Large intestine (tissue), 3 donors: ENCODE measurements around the gene PRDM16. TPM values are rescaled to one million over a fixed set of nuclear protein-coding genes. Genes with fewer than 3 reads are reported as not detected.

Experiments used
- DNase-seq, 2 donors: peaks; one replicate each; pipeline versions ENCODE4 v3.0.0 to v3.0.0-alpha.2; 2013
- H3K27ac ChIP-seq: one replicate; pipeline ENCODE4 v1.5.1; 2013; ENCODE audit warnings: low read length
- H3K27me3 ChIP-seq: 2 replicates; pipeline ENCODE4 v1.6.1; 2013; ENCODE audit warnings: low read length; ENCODE audit not compliant: control insufficient read depth, insufficient read depth
- H3K36me3 ChIP-seq: 2 replicates; pipeline ENCODE4 v1.6.1; 2013; ENCODE audit warnings: low read length; ENCODE audit not compliant: control insufficient read depth, insufficient read depth
- H3K4me1 ChIP-seq: one replicate; pipeline ENCODE4 v1.6.1; 2013; ENCODE audit warnings: low read length; ENCODE audit not compliant: control insufficient read depth, insufficient read depth
- H3K4me3 ChIP-seq: one replicate; pipeline ENCODE4 v1.5.1; 2013; ENCODE audit warnings: low read length
- H3K9me3 ChIP-seq: one replicate; pipeline ENCODE4 v1.6.1; 2013; ENCODE audit warnings: mild to moderate bottlenecking, low read depth, low read length, moderate library complexity; ENCODE audit not compliant: control insufficient read depth
- WGBS: methylation state at CpG from one replicate; pipeline ENCODE4 v1.1.5; 2013; ENCODE audit warnings: low lambda C conversion rate; ENCODE audit not compliant: insufficient coverage; 5-methylcytosine and 5-hydroxymethylcytosine counted together
- polyA plus RNA-seq: library from polyadenylated mRNA; unstranded; fragments of 120-200 nt; gene quantifications from one replicate; pipeline ENCODE4 v1.2.1, GENCODE V29; 2013

The PRDM16 gene
- polyA plus RNA-seq, 1 donor, result 20.6 TPM

DNA sequence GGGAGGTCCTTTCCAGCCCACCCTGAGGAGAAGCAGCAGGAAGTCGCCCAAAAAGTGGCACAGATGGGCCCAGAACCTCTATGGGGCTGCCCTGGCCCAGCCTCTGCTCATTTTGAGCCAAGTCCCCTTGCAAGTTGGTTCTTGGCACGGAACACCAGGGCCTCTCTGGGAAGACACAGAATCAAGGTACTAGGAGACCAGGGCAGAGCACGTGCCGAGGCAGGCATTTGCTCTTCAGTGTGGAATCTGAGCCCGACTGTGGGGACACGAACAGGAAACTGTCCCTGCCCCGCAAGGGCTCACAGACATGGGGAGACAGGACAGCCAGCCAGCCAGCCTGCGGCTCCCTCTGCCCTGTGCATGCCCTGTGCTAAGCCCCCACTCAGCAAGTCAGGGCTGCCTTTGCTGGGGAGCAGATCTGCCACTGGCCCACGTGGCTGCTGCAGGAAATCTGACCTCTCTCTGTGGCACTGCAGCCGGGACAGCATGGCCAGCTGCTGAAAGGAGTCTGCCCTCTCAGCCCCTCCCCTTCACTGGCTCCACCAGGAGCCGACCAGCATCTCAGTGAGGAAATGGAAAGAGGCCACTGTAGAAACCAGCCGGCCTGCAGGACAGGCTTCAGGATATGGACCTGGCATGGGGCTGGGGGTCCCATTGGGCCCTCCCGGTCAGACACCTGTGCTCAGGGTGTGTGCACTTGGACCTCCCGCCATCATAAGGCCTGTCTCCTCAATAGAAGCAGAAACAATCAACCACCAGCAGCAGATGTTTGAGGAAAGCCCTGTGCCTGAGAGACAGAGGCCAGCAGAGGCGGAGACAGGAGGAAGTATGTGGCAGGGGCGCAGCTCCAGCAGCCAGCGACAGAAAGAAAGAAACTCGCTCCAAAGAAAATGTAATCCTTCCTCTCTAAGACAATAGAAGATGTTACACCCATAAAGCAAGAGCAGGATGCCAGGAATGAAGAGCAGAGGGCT is 389.2 kb downstream of the PRDM16 start:
- H3K9me3 ChIP-seq, result no peaks in the 10 kb centered on the region
- peaks cover 81% of the 10 kb centered on the region for H3K4me1 ChIP-seq
- 40% methylated on average over 1 of the region's 18 CpGs for WGBS
- H3K4me3 ChIP-seq, result no peak overlapping the region
- peak in 1 of 2 donors; percentile 47 for DNase-seq
- H3K36me3 ChIP-seq, result peaks cover 4% of the 10 kb centered on the region
- H3K27ac ChIP-seq, result peak overlapping the region; percentile 99
- peaks cover 4% of the 10 kb centered on the region for H3K27me3 ChIP-seq

DNA sequence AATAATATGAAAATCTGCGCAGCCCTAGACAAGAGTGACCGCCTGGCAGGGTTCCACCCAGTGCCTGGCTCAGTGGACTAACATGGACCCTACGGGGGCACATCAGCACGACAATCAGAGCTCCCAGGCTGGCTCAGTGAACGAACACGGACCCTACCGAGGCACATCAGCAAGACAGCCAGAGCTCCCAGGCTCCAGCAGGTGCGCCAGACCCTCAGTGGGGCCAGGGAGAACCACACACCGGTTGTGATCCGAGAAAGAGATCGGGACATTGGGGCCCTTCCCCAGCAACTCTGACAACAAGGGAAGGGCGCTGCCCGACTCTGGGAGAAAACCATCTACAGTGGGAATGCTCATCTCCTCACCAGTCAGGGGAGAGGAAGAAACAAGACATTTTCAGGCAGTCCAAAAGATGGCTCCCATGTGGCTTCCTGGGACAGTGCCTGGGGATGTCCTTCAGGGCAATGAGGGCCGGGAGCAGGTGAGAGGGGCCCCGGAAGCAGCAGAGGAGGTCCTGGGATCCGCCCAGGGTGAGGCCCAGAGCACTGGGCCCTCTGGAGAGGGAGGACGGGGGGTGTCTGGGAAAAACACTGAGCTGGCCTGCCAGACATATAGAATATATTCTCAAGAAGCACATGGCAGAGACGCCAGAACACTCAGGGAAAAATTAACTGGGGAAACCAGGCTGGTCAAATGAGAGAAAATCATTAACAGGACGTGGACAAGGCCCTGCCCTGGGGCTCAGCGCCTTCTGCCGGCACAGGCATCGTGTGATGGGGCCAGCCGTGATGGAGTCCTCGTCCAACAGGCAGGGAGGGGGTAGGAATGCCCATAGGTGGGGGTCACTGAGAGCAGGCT is 390.3 kb downstream of the PRDM16 start:
- H3K4me1 ChIP-seq, result peaks cover 71% of the 10 kb centered on the region
- H3K36me3 ChIP-seq, result peaks cover 12% of the 10 kb centered on the region
- peak in 1 of 2 donors; percentile 75 for DNase-seq
- H3K4me3 ChIP-seq, result no peak overlapping the region
- H3K27ac ChIP-seq, result peak overlapping the region; percentile 99
- 17% methylated on average over 1 of the region's 24 CpGs for WGBS
- H3K27me3 ChIP-seq, result no peaks in the 10 kb centered on the region
- H3K9me3 ChIP-seq, result no peaks in the 10 kb centered on the region

DNA sequence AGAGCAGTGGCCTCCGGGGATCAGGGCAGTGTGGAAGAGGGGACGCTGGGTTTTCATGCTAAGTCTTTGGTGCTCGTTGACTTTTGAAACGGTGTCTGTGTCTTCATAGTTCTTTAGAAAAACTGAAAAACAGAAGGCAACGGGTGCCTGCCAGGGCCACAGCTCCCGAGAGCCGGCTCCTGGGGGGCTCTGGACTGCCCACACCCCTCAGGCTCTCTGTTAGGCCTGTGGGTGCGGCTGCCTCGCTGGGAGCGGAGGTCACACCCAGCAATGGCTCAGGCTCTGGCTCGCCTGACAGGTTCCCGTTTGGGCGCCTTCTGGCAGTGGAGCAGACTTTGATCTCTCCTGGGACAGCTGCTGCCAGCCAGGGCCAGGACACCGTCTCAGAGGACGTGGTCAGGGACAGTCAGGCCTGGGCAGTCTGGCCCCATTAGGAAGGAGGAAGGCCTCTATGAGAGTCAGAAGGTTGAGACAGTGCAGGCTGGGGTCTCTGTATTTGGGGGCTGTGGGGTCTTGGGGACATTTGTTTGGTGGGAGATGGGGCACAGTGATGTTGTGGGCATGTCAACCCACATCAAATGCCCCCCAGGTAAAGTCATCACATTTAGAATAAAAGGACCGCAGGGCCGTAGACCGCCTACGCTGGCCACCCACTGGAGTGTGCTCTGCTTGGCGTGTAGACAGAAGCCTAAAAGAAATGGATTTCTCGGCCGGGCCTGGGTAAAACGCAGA is 391.1 kb downstream of the PRDM16 start:
- peak; percentile 90 to 95 for DNase-seq
- Histone ChIP-seq H3K4me3 (no peak overlapping the region), H3K27ac (peak overlapping the region; percentile 99), H3K9me3 (no peaks in the 10 kb centered on the region), H3K4me1 (peaks cover 71% of the 10 kb centered on the region), H3K36me3 (peaks cover 16% of the 10 kb centered on the region), H3K27me3 (no peaks in the 10 kb centered on the region)
- no CpG with 5 or more reads among the region's 23 CpGs for WGBS

DNA sequence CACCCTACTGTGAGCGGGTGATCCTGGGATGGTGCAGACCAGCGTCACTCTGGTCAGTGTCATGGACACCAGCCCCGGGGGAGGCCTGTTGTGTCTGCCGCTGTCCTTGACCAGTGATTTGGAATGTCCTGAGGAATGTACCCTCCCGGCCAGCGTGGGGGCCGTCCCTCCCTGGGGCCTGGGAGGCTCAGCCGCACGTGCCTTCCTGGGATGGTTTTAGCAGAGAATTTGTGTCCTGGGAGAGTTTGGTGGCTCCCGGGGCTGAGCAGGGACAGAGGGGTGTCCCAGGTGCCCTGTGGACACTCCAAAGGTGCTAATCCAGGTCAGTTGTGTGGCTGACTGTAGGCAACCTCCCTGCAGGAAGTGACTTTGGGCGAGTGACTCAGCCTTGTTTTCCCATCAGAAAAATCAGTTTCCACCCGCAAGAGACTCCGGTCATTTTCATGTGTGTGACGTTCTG is 391.7 kb downstream of the PRDM16 start:
- Histone ChIP-seq H3K9me3 (no peaks in the 10 kb centered on the region), H3K4me3 (no peak overlapping the region), H3K27me3 (no peaks in the 10 kb centered on the region), H3K36me3 (peaks cover 17% of the 10 kb centered on the region), H3K27ac (peak overlapping the region; percentile 99), H3K4me1 (peaks cover 65% of the 10 kb centered on the region)
- no CpG with 5 or more reads among the region's 14 CpGs for WGBS
- DNase-seq, result peak in 1 of 2 donors; percentile 58

DNA sequence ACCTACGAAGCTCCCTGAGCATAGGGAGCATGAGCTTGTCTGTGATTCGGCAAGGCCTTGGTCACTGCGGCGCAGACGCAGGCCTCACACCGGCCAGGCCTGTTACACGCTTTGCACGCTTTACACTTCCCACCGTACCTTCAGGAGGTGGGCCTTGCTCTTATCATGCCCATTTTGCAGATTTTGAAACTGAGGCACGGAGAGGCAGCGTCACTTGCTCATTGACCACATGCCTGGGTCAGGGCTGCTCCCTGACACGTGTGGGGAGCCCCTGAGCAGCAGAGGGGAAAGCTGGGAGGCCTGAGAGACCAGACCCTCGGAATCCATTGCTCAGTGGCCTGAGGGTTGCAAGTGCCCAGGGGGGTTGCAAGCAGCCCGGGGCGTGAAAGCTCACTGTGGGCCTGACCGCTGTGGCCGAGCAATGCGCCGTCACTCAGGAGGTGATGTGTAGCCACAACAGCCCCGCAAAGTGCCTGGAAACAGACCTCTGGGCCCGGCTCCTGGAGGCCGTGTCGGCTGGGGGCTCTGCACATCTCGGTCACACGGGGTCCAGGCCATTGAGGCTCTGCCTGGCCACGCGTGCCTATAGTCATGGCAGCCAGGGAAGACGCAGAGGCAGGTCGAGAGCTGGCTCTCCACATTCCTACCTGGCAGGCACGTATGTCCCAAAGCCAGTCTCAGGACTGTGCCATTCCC is 392.4 kb downstream of the PRDM16 start:
- Histone ChIP-seq H3K4me3 (no peak overlapping the region), H3K36me3 (peaks cover 20% of the 10 kb centered on the region), H3K27ac (peak overlapping the region; percentile 99), H3K9me3 (no peaks in the 10 kb centered on the region), H3K27me3 (no peaks in the 10 kb centered on the region), H3K4me1 (peaks cover 58% of the 10 kb centered on the region)
- DNase-seq, result no peak
- WGBS, result no CpG with 5 or more reads among the region's 30 CpGs

DNA sequence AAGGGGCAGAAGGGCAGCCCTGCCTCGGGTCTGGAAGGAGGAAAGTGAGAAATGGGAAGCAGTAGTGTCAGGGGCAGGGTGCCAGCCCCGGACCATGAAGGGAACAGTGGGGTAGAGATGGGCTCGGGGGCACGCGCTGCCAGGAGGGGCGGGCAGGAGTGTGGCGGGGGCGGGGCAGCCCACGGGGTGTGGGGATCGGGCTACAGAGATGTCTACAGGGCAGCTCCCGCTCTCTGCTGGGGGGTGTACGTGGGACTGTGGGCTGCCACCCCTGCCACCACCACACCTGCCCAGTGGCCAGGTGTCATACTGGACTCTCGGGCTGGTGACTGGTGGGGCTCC is 392.9 kb downstream of the PRDM16 start:
- Histone ChIP-seq H3K4me3 (no peak overlapping the region), H3K27ac (no peak overlapping the region), H3K36me3 (peaks cover 25% of the 10 kb centered on the region), H3K9me3 (no peaks in the 10 kb centered on the region), H3K4me1 (peaks cover 53% of the 10 kb centered on the region), H3K27me3 (no peaks in the 10 kb centered on the region)
- DNase-seq, result no peak
- no CpG with 5 or more reads among the region's 13 CpGs for WGBS

DNA sequence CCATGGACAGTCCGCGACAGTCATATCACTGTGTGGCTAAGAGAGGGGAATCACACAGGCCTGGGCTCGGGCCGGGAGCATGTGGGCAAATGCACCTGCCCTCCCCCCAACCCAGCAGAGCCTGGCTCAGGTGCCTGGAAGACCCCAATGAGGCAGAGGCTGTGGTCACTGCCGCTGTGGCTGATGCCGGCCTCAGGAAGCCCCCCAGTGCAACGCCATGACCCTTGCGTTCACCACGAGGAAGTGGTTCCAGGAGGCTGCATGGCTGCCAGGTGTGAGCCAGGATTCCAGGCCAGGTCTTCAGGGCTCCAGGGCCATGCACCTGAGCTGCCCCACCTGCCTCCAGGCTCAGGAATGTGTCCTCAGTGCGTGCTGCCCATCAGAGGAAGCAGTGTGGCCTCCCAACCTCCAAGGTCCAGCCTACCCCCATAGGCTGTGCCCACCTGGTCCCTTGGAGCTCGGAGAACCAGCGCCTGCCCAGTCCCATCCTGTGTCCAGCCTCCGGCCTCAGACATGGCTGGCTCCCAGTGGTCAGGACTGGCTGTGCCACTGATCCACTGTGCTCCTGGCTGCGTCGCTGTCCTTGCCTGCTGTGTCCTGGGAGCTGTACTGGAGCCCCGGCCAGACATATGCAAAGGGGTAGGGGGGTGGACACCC is 393.5 kb downstream of the PRDM16 start:
- peaks cover 47% of the 10 kb centered on the region for H3K4me1 ChIP-seq
- no peaks in the 10 kb centered on the region for H3K9me3 ChIP-seq
- no CpG with 5 or more reads among the region's 16 CpGs for WGBS
- DNase-seq, result no peak
- no peaks in the 10 kb centered on the region for H3K27me3 ChIP-seq
- no peak overlapping the region for H3K27ac ChIP-seq
- no peak overlapping the region for H3K4me3 ChIP-seq
- H3K36me3 ChIP-seq, result peaks cover 30% of the 10 kb centered on the region

DNA sequence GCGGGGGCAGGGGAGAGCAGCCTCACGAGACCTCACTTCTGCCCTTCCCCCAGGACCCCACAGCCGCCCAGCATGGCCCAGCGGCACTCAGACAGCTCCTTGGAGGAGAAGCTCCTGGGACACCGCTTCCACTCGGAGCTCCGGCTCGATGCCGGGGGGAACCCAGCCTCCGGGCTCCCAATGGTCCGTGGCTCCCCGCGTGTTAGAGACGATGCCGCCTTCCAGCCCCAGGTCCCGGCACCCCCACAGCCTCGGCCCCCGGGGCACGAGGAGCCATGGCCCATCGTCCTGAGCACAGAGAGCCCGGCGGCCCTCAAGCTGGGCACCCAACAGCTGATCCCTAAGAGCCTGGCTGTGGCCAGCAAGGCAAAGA is 394.0 kb downstream of the PRDM16 start:
- WGBS, result no CpG with 5 or more reads among the region's 22 CpGs
- peaks cover 35% of the 10 kb centered on the region for H3K36me3 ChIP-seq
- peaks cover 42% of the 10 kb centered on the region for H3K4me1 ChIP-seq
- H3K27me3 ChIP-seq, result no peaks in the 10 kb centered on the region
- H3K27ac ChIP-seq, result no peak overlapping the region
- no peak for DNase-seq
- no peak overlapping the region for H3K4me3 ChIP-seq
- no peaks in the 10 kb centered on the region for H3K9me3 ChIP-seq

DNA sequence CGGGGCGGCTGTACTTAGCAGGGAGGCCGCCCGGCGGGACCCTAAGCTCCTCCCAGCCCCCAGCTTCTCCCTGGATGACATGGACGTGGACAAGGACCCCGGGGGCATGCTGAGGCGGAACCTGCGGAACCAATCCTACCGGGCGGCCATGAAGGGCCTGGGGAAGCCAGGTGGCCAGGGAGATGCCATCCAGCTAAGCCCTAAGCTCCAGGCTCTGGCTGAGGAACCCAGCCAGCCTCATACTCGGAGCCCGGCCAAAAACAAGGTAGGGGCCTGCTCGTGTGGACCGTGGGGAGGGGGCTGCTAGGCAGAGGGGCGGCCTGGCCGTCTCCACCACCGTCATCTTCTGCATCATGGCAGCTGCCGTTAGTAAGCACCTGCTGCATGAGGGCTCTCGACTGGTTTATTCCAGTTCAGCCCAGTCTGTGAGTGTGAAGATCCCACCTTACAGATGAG is 394.4 kb downstream of the PRDM16 start:
- Histone ChIP-seq H3K4me1 (peaks cover 38% of the 10 kb centered on the region), H3K9me3 (no peaks in the 10 kb centered on the region), H3K27ac (no peak overlapping the region), H3K27me3 (no peaks in the 10 kb centered on the region), H3K36me3 (peaks cover 40% of the 10 kb centered on the region), H3K4me3 (no peak overlapping the region)
- no CpG with 5 or more reads among the region's 20 CpGs for WGBS
- DNase-seq, result no peak
